ENCODE results near the gene JAK2. TPM values are rescaled to one million over a fixed set of nuclear protein-coding genes. Genes with fewer than 3 reads are reported as not detected.
A peak's percentile ranks its signal among the peaks of the same experiment; 100 is the strongest.

The JAK2 gene
- total RNA-seq, 2 experiments from 2014 or later: 28.4 to 29.0 TPM

GRCh38 chr9:4973246-4973645, 11.8 kb upstream of the JAK2 start:
- peaks cover 23% of the 10 kb centered on the region for H3K4me1 Mint-ChIP-seq (ENCODE audit: low read depth)

GRCh38 chr9:4973902-4974301, 11.2 kb upstream of the JAK2 start:
- intact Hi-C loops (cut with micrococcal nuclease): no loop called here
- TF ChIP-seq, protein P1, sequence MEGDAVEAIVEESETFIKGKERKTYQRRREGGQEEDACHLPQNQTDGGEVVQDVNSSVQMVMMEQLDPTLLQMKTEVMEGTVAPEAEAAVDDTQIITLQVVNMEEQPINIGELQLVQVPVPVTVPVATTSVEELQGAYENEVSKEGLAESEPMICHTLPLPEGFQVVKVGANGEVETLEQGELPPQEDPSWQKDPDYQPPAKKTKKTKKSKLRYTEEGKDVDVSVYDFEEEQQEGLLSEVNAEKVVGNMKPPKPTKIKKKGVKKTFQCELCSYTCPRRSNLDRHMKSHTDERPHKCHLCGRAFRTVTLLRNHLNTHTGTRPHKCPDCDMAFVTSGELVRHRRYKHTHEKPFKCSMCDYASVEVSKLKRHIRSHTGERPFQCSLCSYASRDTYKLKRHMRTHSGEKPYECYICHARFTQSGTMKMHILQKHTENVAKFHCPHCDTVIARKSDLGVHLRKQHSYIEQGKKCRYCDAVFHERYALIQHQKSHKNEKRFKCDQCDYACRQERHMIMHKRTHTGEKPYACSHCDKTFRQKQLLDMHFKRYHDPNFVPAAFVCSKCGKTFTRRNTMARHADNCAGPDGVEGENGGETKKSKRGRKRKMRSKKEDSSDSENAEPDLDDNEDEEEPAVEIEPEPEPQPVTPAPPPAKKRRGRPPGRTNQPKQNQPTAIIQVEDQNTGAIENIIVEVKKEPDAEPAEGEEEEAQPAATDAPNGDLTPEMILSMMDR (IDR thresholded peaks at IDR 0.05): no peak
- POLR2A ChIA-PET: no interaction called here
- Mint-ChIP-seq H3K36me3 (ENCODE audit: low read depth) (peaks cover 1% of the 10 kb centered on the region), H3K4me3 (no peak overlapping the region), H3K9me3 (no peaks in the 10 kb centered on the region), H3K27ac (no peak overlapping the region), H3K4me1 (ENCODE audit: low read depth) (peaks cover 20% of the 10 kb centered on the region), H3K27me3 (peaks cover 2% of the 10 kb centered on the region)
- no peak for DNase-seq
- ATAC-seq: no peak
- CTCF ChIA-PET: interaction anchor here (1.4 to 2.0 kb wide), 2 partner anchors 9 to 12 kb away, joined by 4 to 11 read pairs; no protein-coding TSS in a partner anchor

More at GRCh38 chr9:4973246-4973645, 11.8 kb upstream of the JAK2 start:
- CTCF ChIA-PET: interaction anchor here (0.7 to 2.0 kb wide), 6 partner anchors 9 to 211 kb away, joined by 3 to 11 read pairs (median 4); partner anchors contain the start of gene RCL1
- H3K4me3 Mint-ChIP-seq: no peak overlapping the region
- intact Hi-C loops (cut with micrococcal nuclease): no loop called here
- TF ChIP-seq, protein P1 (IDR thresholded peaks at IDR 0.05): no peak
- POLR2A ChIA-PET: interaction anchor here (1.4 kb wide), 1 partner anchor 13 kb away, joined by 8 read pairs; no protein-coding TSS in a partner anchor
- ATAC-seq: no peak
- H3K27ac Mint-ChIP-seq: no peak overlapping the region
- DNase-seq: no peak
- peaks cover 1% of the 10 kb centered on the region for H3K36me3 Mint-ChIP-seq (ENCODE audit: low read depth)
- no peaks in the 10 kb centered on the region for H3K9me3 Mint-ChIP-seq
- peaks cover 2% of the 10 kb centered on the region for H3K27me3 Mint-ChIP-seq

GRCh38 chr9:4979239-4979638, 5.8 kb upstream of the JAK2 start:
- ChIA-PET CTCF (interaction anchor here (1.1 to 2.0 kb wide), 4 partner anchors 8 to 216 kb away, joined by 3 to 8 read pairs (median 8); no protein-coding TSS in a partner anchor), POLR2A (interaction anchor here (0.7 to 2.6 kb wide), 2 partner anchors 8 to 42 kb away, joined by 3 to 15 read pairs; no protein-coding TSS in a partner anchor)
- TF ChIP-seq, protein P1 (IDR thresholded peaks at IDR 0.05): no peak
- no peaks in the 10 kb centered on the region for H3K36me3 Mint-ChIP-seq (ENCODE audit: low read depth)
- ATAC-seq (no peak), DNase-seq (no peak)
- H3K4me1 Mint-ChIP-seq (ENCODE audit: low read depth): peaks cover 54% of the 10 kb centered on the region
- peak overlapping the region; percentile 81 for H3K27ac Mint-ChIP-seq
- H3K9me3 Mint-ChIP-seq: no peaks in the 10 kb centered on the region
- H3K27me3 Mint-ChIP-seq: peaks cover 2% of the 10 kb centered on the region
- H3K4me3 Mint-ChIP-seq: no peak overlapping the region
- intact Hi-C loops (cut with micrococcal nuclease): no loop called here

- TF ChIP-seq, protein P1 (IDR thresholded peaks at IDR 0.05): no peak
- H3K27me3 Mint-ChIP-seq: peaks cover 2% of the 10 kb centered on the region
- peak; percentile 14 for ATAC-seq
- no peaks in the 10 kb centered on the region for H3K36me3 Mint-ChIP-seq (ENCODE audit: low read depth)
- peaks cover 54% of the 10 kb centered on the region for H3K4me1 Mint-ChIP-seq (ENCODE audit: low read depth)
- peak overlapping the region; percentile 33 for H3K4me3 Mint-ChIP-seq
- DNase-seq: peak; percentile 30
- CTCF ChIA-PET: interaction anchor here (0.9 to 2.0 kb wide), 5 partner anchors 8 to 221 kb away, joined by 3 to 8 read pairs (median 8); no protein-coding TSS in a partner anchor
- H3K9me3 Mint-ChIP-seq: no peaks in the 10 kb centered on the region
- POLR2A ChIA-PET: interaction anchor here (0.6 to 2.6 kb wide), 4 partner anchors 10 to 656 kb away, joined by 3 to 18 read pairs (median 9); no protein-coding TSS in a partner anchor
- H3K27ac Mint-ChIP-seq: peak overlapping the region; percentile 81
- intact Hi-C loops (cut with micrococcal nuclease): loop anchor here (5.0 kb wide), 1 partner anchor 303 kb away; the partner anchor contains the start of gene CDC37L1
Measured at GRCh38 chr9:4980086-4980727, 4.9 kb upstream of the JAK2 start.
